ENCODE data around the gene EEIG1.

Gene EEIG1

DNA sequence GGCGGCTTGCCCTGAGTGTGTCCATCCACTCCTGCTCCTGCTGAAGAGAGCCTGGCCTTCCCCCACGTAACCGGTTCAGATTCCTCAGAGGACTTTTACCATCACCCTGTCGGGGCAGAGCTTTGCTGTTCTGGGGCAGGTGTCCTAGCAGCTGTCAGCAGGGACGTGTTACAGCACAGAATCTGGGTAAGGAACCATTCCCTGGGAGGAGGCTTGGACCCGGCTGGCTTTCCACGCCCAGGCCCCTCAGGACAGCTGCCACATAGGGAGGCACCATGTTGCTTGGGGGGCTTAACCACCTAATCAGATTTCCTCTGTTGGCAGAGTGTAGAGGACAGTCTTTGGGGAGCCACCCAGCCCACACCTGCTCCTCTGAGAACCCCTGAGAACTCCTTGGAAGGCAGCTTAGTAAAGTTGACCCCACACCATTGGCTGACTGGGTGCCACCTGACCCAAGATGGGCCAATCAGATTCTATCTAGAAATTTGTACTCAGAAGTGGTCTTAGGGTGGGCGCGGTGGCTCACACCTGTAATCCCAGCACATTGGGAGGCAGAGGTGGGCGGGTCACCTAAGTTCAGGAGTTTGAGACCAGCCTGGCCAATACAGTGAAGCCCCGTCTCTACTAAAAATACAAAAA, 23.3 kb upstream of the EEIG1 start:
- H2AFZ ChIP-seq (ENCODE audit: low read depth) = no peak overlapping the region
- no peak overlapping the region for H3K27ac ChIP-seq
- no peaks in the 10 kb centered on the region for H4K20me1 ChIP-seq (ENCODE audit: insufficient read depth)
- H3K27me3 ChIP-seq (ENCODE audit: insufficient read depth, low read depth) = no peaks in the 10 kb centered on the region
- H3K9ac ChIP-seq = no peak overlapping the region
- no peak overlapping the region for H3K4me2 ChIP-seq
- no peaks in the 10 kb centered on the region for H3K79me2 ChIP-seq (ENCODE audit: insufficient read depth, low read depth)
- H3K4me3 ChIP-seq (IDR thresholded peaks at IDR 0.05; ENCODE audit: insufficient read depth, low read depth, low read length) = no peak overlapping the region
- H3K36me3 ChIP-seq (ENCODE audit: insufficient read depth) = no peaks in the 10 kb centered on the region
- no peaks in the 10 kb centered on the region for H3K4me1 ChIP-seq (ENCODE audit: low read depth, poor library complexity, severe bottlenecking)
- TF ChIP-seq, protein P1, sequence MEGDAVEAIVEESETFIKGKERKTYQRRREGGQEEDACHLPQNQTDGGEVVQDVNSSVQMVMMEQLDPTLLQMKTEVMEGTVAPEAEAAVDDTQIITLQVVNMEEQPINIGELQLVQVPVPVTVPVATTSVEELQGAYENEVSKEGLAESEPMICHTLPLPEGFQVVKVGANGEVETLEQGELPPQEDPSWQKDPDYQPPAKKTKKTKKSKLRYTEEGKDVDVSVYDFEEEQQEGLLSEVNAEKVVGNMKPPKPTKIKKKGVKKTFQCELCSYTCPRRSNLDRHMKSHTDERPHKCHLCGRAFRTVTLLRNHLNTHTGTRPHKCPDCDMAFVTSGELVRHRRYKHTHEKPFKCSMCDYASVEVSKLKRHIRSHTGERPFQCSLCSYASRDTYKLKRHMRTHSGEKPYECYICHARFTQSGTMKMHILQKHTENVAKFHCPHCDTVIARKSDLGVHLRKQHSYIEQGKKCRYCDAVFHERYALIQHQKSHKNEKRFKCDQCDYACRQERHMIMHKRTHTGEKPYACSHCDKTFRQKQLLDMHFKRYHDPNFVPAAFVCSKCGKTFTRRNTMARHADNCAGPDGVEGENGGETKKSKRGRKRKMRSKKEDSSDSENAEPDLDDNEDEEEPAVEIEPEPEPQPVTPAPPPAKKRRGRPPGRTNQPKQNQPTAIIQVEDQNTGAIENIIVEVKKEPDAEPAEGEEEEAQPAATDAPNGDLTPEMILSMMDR (conservative IDR thresholded peaks at IDR 0.05; ENCODE audit: low read depth, low read length) = no peak

DNA sequence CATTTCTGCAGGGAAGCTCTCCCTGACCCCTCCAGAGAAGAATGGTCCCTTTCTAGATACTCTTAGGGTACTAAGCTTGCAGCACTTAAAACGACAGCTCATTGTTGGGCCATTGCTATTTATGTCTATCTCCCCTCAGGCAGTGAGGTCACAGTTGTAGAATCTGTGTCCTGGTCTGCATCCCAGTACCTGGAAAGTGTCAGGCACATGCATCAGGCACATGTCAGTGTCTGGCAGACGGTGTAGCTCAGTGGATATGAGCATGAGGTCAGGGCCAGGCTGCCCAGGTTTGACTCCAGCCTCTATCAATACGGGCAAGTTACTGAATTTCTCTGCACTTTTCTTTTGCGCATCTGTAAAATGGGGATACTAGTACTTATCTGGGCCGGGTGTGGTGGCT, 22.2 kb upstream of the EEIG1 start:
- H3K27ac ChIP-seq = no peak overlapping the region
- H3K4me1 ChIP-seq (ENCODE audit: low read depth, poor library complexity, severe bottlenecking) = no peaks in the 10 kb centered on the region
- H3K4me3 ChIP-seq (IDR thresholded peaks at IDR 0.05; ENCODE audit: insufficient read depth, low read depth, low read length) = no peak overlapping the region
- H4K20me1 ChIP-seq (ENCODE audit: insufficient read depth) = no peaks in the 10 kb centered on the region
- H3K36me3 ChIP-seq (ENCODE audit: insufficient read depth) = no peaks in the 10 kb centered on the region
- H3K4me2 ChIP-seq = no peak overlapping the region
- TF ChIP-seq, protein P1 (conservative IDR thresholded peaks at IDR 0.05; ENCODE audit: low read depth, low read length) = no peak
- no peaks in the 10 kb centered on the region for H3K27me3 ChIP-seq (ENCODE audit: insufficient read depth, low read depth)
- no peak overlapping the region for H3K9ac ChIP-seq
- no peaks in the 10 kb centered on the region for H3K79me2 ChIP-seq (ENCODE audit: insufficient read depth, low read depth)
- H2AFZ ChIP-seq (ENCODE audit: low read depth) = no peak overlapping the region

DNA sequence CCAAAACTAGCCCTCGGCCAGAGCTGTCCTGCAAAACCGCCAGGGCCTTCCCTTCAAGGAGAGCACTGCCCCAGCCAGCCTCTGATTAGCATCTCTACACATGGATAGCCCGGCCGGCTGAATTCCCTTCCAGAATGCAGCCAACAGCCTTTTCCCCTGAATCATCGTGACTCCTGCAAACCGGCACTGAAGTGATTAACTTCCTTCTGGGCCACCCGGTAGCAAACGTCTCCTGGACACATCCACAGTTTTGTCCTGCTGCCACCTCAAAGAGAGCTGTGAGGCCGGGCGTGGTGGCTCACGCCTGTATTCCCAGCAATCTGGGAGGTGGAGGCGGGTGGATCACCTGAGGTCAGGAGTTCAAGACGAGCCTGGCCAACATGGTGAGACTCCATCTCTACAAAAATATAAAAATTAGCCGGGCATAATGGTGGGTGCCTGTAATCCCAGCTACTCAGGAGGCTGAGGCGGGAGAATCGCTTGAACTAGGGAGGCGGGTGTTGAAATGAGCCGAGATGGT, 21.1 kb upstream of the EEIG1 start:
- no peaks in the 10 kb centered on the region for H3K79me2 ChIP-seq (ENCODE audit: insufficient read depth, low read depth)
- H3K4me3 ChIP-seq (IDR thresholded peaks at IDR 0.05; ENCODE audit: insufficient read depth, low read depth, low read length) = no peak overlapping the region
- H3K27me3 ChIP-seq (ENCODE audit: insufficient read depth, low read depth) = no peaks in the 10 kb centered on the region
- no peak overlapping the region for H3K9ac ChIP-seq
- no peaks in the 10 kb centered on the region for H4K20me1 ChIP-seq (ENCODE audit: insufficient read depth)
- no peaks in the 10 kb centered on the region for H3K36me3 ChIP-seq (ENCODE audit: insufficient read depth)
- H3K4me2 ChIP-seq = no peak overlapping the region
- H2AFZ ChIP-seq (ENCODE audit: low read depth) = no peak overlapping the region
- no peaks in the 10 kb centered on the region for H3K4me1 ChIP-seq (ENCODE audit: low read depth, poor library complexity, severe bottlenecking)
- TF ChIP-seq, protein P1 (conservative IDR thresholded peaks at IDR 0.05; ENCODE audit: low read depth, low read length) = no peak
- H3K27ac ChIP-seq = no peak overlapping the region

DNA sequence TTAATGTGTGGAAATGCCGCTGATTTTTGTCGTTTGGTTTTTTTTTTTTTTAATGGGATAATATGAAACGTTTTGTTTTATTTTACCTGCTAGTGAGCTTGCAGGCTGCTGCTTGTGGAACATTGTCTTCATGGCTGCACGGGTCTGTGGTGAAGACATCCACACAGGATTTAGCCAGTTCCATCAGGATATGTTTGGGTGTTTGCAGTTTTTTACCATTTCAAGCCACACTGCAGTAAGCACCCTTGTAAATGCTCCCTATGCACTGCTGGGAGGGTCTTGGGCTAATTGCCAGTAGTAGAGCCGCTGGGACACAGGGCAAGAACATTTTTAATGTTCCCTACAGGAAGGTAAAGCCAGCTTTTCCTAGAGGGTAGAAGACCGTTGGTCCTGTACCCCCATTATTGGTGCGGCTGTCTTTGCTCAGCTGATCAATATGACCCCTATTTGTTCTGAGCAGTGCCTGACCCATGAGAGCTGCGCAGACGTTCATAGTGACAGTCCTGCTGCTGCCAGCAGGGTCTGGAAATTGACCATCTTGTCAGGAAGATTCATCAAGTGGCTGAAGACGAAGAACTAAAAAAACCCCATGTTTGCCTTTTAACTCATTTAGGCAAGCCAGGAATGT, 20.5 kb upstream of the EEIG1 start:
- H2AFZ ChIP-seq (ENCODE audit: low read depth) = no peak overlapping the region
- H3K4me2 ChIP-seq = no peak overlapping the region
- no peak overlapping the region for H3K9ac ChIP-seq

More for the DNA sequence above, 20.5 kb upstream of the EEIG1 start:
- H3K4me1 ChIP-seq (ENCODE audit: low read depth, poor library complexity, severe bottlenecking) = no peaks in the 10 kb centered on the region
- no peaks in the 10 kb centered on the region for H4K20me1 ChIP-seq (ENCODE audit: insufficient read depth)
- H3K4me3 ChIP-seq (IDR thresholded peaks at IDR 0.05; ENCODE audit: insufficient read depth, low read depth, low read length) = no peak overlapping the region
- no peaks in the 10 kb centered on the region for H3K79me2 ChIP-seq (ENCODE audit: insufficient read depth, low read depth)
- H3K36me3 ChIP-seq (ENCODE audit: insufficient read depth) = no peaks in the 10 kb centered on the region
- no peak overlapping the region for H3K27ac ChIP-seq
- H3K27me3 ChIP-seq (ENCODE audit: insufficient read depth, low read depth) = no peaks in the 10 kb centered on the region
- TF ChIP-seq, protein P1 (conservative IDR thresholded peaks at IDR 0.05; ENCODE audit: low read depth, low read length) = no peak
